T-helper 2 cell treated with Interferon-gamma antibody and Interleukin-4, amounts not matched to agents 100 ng/mL and 5 ng/mL, for 36 hours (primary cell): ENCODE data around the gene VAC14. TPM values are rescaled to one million over a fixed set of nuclear protein-coding genes. Genes with fewer than 3 reads are reported as not detected.

Source experiments
- intact Hi-C: fragments of 100-400 bp; cut with micrococcal nuclease; formaldehyde crosslinking; loops from one replicate; pipeline ENCODE4 v1.15.1; 2023
- total RNA-seq: library from RNA; stranded (reverse); gene quantifications from 2 replicates; pipeline ENCODE4 v1.2.3, GENCODE V29; 2022

The VAC14 gene
- total RNA-seq, 1 donor from 2014 or later, result 37.3 TPM

GRCh38 chr16:70694088-70694867 is 106.7 kb downstream of the VAC14 start:
- intact Hi-C loops, result no loop called here

DNA sequence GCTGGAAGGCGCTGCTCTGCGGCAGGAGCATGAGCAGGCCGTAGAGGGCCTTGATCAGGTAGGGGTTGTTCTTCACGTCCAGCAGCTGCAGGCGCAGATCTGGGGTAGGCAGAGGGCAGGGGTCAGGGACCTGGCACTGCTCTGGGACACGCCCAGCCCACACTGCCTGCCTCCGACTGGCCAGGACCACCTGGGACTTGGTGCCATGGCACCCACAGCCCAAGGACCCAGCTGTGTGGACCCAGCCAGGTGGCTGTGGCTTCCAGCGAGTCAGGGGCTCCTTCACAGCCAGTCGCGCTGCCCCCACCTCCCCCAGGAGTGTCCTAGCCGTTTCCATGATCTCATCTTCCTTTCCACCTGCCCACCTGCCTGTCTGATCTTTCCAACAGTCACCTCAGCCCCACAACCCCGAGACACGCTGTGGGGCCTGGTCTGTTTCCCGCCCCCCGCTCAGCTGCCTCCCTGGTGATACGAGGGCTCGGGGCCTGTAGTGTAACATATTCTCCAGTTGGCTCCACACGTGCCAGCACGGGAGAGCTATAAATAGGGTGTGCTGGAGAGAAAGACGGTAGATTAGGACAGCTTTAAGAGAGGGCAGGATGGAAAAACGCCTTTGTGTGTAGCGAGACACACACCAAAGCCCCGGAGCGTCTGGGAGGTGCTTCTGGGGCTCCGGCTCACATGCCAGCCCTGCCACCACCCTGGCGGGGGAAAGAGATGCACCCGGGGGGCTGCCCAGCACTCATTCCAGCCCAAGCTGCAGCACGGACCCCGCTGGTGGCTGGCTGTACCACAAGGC is 107.9 kb downstream of the VAC14 start:
- intact Hi-C loops, result no loop called here

DNA sequence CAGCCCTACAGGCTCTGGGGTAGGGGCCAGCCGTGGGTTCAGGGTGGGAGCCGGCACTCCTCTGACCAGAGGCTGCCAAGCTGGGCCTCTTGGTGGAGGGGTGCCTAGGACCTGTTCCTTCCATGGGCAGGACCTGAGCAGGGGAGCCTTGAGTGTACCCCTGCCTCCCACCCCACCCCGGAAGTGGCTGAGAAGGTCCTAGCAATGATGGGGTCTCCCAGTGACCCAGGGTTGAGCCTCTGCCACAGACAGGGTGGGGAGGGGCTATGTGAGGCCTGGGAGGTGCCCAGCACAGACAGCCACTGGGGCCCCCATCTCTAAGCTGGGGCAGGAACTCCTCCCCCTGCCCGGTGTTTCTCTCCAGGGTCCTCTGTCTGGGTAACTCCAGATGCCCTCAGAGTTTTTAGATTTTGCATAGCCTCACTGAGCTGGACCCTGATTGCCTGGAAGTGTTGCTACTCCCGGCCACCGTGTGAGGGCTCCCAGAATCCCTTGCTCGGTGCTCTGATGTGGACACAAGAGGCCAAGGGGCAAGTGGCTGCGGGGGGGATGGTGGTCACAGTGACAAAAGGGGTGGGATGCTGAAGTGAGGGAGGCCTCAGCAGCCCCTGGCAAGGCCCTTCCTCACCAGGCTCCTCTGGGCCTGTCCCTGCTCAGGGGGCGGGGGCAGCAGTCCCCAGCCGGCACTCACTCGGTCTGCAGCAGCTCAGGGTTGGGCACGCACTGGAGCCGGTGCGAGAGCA is 108.7 kb downstream of the VAC14 start:
- intact Hi-C loops, result no loop called here

- intact Hi-C loops, result no loop called here
Observed at GRCh38 chr16:70691223-70692129, 109.5 kb downstream of the VAC14 start.

DNA sequence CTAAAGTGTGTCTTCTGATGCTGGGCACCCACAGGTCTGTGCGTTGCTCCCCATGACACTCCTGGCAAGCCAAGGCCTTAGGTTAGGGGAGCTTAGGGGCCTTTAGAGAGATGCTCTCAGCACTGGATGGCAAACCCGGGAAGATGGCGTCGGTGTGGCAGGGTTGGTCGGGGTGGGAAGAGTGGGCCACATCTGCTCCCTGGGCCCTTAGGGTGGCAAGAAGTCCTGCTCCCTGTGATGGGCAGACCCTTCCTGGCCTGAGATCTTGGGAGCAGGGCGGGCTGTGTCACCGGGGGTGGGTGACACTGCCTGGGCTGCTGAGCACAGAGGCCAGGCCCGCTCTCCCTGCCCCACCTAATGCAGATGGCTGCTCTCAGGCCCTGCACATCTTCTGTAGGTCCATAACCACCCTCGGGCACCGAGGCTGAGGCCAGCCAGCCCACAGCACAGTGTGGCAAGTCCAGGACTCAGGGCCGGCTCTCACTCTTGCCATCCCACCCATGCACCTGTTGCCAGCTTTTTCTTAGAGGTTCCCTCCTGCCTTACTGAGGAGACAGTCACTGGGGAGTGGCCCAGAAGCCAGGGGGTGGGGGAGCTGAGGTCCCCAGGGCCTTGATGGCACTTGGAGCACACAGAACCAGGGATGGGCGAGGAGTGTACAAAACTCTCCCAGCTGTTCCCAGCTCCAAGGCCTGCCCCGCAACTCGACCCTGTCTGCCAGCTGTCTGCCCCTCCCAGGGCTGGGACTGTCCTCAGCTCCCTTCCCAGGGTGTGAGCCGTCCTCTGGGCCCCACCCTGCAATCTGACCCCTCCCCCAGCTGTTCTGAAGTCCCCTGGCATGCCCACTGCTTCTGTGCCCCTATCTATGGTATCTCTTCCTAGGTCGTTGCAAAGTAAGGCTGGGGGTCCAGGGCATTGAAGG is 110.7 kb downstream of the VAC14 start:
- intact Hi-C loops, result no loop called here

GRCh38 chr16:70689035-70689969 is 111.7 kb downstream of the VAC14 start:
- intact Hi-C loops, result no loop called here

DNA sequence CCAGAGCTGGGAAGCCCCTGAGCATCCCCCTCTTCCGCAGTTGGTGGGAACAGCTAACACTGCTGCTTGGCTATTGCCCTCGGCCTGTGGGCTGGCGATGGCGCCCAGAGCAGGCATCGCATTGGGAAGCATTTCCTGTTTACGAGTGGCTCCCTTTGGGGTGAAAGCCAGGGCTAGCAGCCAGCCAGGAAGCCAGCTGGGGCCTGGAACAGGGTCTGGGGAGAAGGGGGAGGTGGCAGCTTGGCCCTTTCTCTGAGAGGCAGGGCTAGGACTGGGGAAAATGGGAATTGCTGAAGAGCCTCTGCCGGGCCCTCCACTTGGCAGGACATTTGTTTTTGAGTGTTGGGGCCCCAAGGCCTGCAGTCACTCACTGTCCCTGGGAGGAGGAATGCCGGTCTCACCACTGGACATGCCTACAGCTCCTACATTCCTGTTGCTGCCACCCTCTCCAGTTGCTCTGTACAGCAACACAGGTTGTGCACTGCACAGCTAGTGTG is 112.7 kb downstream of the VAC14 start:
- intact Hi-C loops, result no loop called here

DNA sequence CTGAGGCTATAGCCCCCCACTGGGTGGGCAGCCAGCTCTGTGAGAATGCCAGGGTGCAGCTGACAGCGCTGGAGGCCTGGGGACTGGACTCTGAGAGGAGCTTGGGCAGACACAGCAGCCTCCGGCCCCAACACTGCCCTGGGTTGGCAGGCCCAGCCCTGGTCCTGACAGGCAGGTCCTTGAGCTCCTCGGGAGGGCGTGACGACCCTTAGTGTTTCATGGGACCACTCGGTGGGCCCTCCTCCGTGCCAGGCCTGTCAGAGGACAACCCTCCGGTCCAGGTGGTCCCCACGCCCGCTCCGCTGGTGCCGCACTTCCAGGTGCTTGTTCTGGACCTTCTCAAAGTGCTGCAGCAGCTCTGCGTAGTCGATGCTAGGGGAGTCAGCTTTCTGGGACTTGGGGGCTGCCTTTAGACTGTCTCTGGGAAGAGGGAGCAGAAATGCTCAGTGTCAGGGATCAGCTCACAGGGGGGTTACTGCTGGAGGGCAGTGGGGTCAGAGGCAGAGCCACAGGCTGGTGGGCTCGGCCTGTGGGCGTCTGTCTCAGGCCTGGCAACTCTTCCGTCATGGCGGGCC is 113.2 kb downstream of the VAC14 start:
- intact Hi-C loops, result no loop called here

DNA sequence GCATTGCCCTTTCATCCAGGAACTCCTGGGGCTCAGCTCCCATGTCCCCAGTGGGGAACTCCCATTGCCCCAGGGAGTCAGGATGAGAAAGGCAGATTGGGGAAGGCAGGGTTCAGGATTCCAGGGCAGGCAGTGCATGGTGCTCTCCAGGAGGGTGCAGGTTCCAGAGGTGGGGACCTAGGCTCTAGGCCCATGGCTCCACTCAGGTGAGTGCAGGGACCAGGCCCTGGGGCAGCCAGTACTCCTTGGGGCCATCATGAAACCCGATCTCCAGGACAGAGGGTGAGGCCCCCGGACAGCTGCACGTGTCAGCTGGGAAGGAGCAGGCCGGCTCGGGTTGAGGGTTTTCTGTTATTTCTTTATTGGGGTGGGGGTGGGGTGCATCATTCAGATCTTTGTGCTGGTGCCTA is 113.9 kb downstream of the VAC14 start:
- intact Hi-C loops, result no loop called here

DNA sequence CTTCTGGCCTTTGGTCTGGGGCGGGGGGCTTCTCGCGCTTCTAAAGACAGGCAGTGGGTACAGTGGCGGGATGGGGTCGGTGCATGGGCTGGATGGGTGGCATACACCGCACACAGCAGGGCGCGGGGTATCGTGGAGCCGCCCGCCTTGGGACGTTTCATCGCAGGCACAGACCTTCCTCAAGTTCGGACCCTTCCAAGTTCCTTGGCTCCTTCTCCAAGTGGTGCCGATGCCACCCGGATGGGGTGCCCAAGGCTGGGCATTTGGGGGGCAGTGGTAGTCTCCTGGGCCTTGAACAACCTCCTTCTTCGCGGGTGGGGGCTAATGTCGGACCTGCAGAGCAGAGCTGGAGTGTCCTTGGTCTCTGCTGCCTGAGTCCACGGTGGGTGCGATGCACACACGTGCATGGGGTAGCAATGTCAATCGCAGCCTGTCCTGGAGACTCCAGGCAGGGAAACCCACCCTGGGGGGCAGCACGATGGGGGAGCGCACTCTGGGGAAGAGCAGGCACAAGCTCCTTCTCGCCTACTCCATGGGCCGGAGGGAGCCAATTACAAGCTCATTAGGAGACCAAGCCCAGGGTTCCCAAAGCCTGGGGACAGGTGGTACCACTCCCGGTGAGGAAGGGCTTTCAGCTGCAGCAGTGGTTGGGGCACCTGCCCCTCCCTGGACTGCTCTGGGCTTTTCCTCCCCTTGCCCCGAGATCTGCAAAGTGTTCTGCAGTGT is 114.4 kb downstream of the VAC14 start:
- intact Hi-C loops, result no loop called here

GRCh38 chr16:70685938-70686375 is 115.0 kb downstream of the VAC14 start, which contains the start of gene MTSS2:
MTSS2 (minus strand) TSS chr16:70686053; CDS start chr16:70685791, 262 bp downstream.
- intact Hi-C loops, result loop anchor here (1.0 kb wide), 1 partner anchor 51 kb away; no protein-coding TSS in a partner anchor

DNA sequence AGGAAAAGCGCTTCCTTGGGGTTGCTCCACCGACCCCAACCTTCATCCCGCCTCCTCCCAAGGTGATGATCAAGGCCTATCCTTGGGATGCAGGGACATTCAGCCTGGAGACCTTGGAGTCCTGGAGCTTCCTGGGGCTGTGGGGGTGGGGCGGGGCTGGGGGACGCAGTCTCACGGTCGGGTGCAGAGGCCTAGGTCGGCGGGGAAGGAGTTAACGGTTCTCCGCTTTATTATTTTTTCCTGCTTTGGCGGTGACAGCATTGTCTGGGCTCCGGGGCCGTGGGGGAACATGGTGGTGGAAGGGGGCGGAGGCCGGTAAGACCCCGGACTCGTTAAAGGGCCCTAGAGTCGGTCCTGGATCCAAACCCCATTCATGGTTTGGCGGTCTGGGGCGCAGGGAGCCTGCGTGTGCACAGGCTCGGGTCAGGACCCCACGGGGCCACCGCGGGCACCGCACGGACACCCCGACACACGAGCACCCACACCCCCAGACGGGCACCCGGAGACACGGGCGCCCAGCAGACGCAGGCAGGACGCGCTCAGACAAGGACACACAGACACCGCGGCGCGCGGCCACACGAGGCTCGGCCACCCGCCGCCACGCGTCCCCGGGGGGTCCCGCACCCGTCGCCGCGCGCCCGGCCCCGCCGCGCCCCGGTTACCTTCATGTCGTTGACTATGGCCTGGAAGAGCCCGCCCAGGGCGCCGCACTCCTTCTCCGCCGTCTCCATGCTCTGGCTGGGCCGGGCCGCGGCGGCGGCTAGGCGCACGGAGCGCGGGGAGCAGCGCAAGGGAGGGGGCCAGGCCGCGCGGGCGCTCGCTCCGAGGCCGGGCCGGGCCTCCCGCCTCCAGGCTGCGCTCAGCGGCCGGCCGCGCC is 115.7 kb downstream of the VAC14 start:
- intact Hi-C loops, result loop anchor here (1.0 kb wide), 1 partner anchor 52 kb away; no protein-coding TSS in a partner anchor

- intact Hi-C loops, result loop anchor here (1.0 kb wide), 1 partner anchor 53 kb away; no protein-coding TSS in a partner anchor
Observed at GRCh38 chr16:70684146-70685060, 116.6 kb downstream of the VAC14 start.

DNA sequence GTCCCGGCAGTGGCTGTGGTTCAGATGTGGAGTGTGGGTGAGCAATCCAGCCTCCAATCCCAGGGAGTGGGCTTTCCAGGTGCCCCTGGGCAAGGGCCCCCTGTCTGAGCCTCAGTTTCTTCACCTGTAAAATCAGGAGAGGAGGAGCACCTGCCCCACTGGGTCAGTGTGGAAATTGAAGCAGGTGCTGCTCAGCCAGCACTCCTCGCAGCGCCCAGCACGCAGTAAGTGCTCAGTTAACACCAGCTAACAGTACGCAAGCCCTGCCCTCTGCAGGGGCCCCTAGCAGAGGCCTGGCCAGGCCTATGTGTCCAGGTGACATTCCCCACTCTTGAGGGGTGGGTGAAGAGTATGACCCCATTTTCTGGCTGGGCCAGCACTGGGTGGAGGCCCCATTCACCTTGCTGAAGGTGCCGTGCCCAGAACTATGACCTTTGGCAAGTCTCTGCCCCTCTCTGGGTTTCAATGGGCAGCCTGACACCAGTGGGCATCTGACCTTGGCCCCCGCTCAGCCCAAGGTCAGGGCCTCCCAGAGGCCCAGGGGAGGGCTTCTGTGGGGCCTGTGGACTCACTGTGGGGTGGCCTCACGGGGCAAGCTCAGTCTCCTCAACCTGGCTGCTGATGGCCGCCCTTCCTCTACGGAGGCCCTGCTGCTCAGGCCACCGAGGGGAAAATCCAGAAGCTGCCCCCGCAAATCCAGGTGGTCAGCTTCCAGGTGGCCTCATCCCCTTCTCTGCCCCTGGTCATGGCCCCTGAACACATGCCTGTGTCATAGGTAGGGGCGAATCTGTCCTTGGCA is 117.6 kb downstream of the VAC14 start:
- intact Hi-C loops, result no loop called here
